C4-2B (cell line): ENCODE measurements around the gene MST1.

Source experiments
- CTCF ChIP-seq: fragments of 450-650 bp; conservative IDR thresholded peaks from 2 replicates; pipeline ENCODE4 v1.5.1; 2017; ENCODE audit warnings: mild to moderate bottlenecking
- ZFX ChIP-seq: fragments of 450-650 bp; IDR thresholded peaks from 2 replicates; pipeline ENCODE4 v1.6.1; 2017

DNA sequence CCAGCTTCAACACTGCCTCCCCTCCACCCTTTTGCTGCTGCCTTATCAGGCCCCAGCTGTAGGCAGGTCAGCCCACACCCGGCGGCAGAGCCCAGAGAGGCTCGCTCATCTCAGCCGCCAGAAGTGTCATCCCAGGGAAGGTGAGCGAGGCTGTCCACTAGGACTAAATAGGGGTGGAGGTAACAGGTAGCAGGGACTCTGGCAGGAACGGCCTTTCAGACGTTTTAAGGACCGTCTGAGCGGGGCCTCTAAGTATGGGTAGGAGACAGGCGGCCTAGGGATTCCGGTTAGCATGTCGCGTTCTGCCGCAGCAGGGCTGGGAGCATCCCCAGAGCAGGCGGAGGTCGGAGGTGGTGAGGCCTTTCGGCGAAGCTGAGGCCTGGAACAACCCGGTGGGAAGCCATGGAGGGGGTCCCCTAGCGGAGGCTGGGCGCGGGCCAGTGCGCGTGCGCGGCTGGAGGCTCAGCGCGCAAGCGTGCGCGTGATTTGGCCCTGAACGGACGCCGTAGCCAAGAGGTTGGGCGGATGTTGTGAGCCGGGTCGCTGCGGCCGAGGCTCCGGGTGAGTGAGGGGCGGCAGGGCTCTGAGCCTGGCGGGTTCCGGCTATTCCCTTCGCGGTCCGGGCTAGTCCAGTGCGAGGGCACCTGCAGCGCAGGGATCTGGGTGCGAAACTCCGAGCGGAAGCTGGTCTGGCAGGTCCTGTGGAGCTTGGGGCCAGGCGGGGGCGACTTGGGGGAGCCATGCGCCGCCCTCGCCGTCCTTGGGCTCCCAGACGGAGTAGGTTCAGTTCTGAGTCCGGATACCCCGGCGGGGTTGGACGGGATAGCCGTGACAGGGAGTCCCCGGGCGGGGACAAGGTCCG, at the start of gene MST1, which contains the start of gene RNF123:
- TF ChIP-seq CTCF = no peak
- 0 out of 2 replicates have a peak, but pooled peaks have one; percentile 22 for TF ChIP-seq ZFX
